Amygdala (tissue), 56 donors: ENCODE measurements around the gene NEK6.

Experiments
- DNase-seq, 56 donors: peaks; one replicate each; lab custom pipeline; 2025; lab: John Stamatoyannopoulos, UW

Gene NEK6

GRCh38 chr9:124349267-124349666 is 91.5 kb downstream of the NEK6 start:
- no peak for DNase-seq

DNA sequence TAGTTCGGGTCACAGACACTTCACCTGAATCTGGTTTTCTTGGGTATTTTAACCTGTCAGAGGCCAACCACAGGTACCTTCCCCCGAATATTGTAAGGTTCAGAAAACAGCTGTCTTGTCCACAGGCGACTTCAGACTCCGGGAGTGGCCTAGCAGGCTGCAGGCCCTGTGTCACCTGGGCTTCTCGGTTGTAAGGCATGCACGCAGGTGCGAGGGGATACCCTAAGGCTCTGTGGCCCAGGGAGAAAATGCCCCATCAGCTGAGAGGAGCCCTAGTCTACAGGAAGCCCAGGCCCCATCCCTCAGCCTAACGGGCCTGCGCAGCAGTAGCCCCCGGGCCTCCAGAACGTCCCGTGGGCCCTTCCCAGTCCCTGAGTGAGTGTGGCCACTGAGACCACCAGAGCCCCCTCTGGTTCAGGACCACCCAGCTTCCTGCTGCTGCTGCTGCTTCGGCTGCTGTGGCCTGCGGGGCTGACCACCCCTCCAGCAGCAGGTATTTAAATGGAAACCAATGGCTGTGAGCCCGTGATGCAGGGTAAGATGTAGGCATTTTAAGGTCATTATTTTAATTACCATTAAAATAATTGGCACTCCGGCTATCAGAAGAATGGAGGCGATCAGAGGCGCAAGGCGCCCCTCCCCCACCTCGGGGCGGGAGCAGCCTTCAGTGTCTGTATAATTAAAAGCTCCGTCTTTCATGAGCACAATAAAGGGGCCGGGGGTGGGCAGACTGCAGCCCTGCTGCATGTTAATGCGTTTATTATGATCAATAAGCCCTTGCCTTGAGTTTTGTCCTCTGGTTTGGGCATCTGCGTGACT is 92.1 kb downstream of the NEK6 start:
- no peak for DNase-seq

DNA sequence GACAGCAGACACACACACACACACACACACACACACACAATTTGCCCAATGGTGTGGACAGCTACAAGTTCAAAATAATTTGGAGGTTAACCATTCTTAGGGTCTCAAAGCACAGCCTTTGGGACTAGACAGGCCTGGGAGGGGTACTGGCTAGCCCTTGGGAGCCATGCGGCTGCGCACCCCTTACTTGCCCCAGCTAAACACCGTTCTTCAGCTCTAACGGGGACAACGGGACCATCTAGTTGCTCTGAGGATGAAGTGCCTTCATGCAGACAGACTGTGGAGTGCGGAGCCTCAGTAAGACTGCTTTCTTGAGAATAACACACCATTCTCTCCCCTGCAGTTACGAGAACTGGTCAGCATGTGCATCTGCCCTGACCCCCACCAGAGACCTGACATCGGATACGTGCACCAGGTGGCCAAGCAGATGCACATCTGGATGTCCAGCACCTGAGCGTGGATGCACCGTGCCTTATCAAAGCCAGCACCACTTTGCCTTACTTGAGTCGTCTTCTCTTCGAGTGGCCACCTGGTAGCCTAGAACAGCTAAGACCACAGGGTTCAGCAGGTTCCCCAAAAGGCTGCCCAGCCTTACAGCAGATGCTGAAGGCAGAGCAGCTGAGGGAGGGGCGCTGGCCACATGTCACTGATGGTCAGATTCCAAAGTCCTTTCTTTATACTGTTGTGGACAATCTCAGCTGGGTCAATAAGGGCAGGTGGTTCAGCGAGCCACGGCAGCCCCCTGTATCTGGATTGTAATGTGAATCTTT is 92.9 kb downstream of the NEK6 start:
- DNase-seq: no peak

GRCh38 chr9:124351672-124352468 is 94.1 kb downstream of the NEK6 start:
- DNase-seq: no peak

DNA sequence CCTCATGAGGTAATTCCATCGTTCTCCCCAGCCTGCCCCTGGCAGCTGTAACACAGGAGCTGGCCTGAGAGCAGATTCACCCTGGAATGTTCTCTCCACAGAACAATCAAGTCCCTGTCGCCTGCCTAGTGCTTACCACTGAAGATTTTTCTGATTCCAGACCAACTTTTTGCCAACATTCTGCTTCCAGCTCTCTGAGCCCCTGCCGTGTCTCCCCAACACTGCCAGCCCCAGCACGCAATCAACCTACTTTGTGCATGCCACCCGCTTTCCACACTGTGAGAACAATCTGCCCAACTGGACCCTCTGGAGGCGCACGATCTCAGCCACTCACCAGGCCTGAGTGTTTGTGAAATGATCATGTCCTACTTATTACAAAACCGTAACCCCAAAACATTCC is 94.9 kb downstream of the NEK6 start:
- DNase-seq: peak in 4 of 56 donors; percentile 21 to 35 (median 28)

DNA sequence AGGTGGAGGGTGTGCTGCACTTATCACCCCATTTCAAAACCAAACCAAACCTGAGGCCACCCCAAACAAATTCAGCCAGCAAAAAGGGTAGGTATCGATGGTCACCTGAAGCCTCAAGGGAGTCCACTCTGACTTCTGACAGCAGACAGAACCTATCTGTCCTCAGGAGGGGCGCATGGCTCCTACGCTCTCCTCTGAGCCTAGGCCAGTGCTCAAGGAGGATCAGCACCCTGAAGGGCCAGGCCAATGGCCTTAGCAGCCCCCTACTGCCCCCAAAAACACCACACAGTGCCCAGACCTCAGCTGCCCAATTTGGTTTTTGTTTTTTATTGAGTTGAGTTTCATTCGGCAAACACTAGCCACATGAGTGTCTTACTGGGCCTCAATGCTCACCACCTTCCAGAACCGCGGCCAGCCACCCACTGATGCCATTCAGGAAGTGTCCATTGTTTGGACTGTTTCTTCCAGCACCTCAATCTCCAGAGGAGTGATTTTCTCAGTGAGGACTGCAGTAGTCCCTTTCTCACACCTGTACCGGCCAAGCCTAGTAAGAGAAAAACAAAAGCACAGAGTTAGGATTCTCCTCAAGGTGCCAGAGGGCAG is 95.5 kb downstream of the NEK6 start:
- DNase-seq: no peak

GRCh38 chr9:124353811-124354274 is 96.1 kb downstream of the NEK6 start:
- no peak for DNase-seq

DNA sequence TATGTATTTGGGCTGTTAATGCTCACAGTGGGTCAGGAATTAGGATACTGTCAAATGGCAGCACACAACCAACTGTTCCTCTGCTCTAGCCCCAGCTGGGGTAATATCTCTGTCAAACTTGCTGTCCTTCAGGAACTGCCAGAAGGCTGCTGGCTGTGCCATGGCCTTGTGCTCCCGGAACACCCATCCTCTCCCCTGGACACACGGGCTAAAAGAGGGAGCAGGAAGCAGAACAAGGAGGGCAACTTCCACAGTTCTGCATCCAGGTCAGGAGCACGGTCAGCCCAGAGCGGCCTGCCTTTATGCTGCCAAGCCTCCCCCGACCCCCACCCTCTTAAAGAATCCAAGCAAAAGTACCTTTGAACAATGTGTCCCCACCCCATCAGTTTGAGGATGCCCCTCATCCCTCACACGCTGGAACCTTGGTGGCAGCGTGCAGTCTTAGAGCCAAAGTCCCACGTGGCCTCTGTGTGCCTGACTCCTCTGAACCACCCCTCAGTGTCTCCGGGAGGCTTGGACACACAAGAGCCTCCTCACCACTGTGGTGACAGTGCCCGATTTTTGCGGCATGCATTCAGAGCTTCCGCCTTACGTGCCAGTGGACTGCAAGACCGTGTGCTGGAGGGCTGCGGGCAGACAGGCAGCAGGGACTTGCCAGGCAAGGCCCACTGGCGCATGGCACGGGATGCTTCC is 96.7 kb downstream of the NEK6 start:
- DNase-seq: no peak

DNA sequence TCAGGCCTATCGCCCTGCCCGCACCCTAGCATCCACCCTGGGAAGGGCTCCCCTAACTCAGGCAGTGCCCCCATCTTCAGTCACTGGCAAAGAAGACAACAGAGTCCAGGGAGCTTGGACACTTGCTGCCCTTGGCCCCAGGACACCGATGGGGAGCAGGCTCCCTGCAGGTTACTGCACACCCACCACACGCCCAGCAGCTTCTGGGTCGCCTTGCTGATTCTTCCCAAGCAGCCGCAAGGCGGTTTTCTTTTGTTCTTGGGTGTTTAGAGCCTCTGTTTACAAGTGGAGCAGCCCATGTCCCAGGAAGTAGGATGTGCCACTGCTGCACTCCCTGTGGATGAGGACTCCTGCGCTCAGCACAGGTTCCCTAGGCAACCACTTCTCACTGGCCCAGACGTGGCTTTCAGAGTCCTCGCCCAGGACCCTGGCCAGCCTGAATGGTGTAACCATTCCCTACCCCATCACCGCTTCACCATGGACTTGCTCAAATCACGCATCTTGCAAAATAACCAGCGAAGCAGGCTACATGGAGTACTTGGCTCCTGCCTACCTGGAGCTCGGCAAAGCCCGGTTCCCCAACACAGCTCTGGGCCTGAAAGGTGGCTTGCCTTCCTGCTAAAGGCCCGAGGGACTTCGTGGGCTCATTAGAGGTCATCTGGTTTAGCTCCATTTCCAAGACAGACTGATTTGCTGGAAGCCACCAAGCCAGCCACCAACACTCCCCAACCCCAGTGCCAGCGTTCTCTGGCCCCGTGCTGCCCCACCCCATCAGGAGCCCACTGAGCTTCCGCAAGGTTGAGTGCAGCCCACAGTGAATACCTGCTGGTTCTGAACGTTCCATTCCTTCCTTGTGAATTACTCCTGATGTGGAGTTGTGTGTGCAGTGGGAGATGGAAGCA is 97.5 kb downstream of the NEK6 start:
- DNase-seq: peak in 1 of 56 donors; percentile 22

DNA sequence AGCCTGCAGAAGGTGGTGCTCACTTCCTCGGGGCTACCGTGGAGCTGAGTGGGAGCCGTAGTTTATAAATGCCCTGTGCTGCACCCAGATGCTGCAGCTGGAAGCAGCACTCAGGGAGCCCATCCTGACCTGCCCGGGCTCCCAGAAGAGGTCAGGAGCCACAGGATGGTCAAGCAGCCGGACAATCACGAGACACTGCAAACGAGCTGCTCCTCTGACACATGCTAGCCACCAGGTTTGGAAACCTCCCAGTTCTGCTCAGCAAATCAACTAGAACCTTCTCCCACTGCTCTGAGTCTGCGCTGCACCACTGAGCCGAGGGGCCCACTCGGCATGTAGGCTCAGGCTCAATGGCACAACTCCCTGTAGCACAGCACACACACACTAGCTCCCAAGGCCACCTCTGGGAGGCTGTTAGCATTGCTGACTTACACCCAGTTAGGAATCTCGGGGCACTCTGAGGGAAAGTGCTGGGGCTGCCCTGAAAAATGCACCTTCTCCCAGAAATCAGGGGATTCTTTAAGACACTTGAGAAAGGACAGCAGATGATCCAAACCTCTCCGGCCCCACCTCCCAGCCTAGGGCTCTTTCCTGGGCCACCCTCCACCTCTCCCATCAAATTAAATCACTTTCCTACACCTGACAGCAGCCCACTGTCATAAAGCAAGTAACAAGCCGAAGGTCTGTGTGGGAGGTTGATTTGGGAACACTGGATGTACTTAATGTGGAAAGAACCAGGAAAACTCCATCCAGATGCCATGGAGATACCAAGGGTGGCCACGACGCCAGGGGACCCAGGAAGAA is 98.4 kb downstream of the NEK6 start:
- DNase-seq: no peak

- no peak for DNase-seq
These were observed 99.1 kb downstream of the NEK6 start for GRCh38 chr9:124356745-124357390.

- DNase-seq: no peak
These were observed 100.1 kb downstream of the NEK6 start for GRCh38 chr9:124357721-124358361.

DNA sequence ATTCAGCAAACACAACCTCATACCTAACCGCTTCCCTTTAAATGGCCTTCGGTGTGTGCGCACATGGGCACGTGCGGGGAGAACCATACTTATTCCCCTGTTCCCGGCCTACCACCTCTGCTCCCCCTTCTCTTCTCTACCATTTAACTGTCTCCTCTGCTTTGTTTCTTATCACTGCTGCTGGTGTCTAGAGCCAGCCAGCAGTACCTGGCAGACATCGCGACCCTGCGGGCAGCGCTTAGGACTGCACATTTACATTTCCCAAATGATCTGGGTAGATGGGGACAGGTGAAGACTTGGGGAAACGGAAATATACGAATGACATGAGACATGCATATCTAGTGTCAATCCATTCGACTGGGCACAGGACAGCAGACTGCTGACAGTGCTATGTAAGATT is 100.9 kb downstream of the NEK6 start:
- DNase-seq: no peak

DNA sequence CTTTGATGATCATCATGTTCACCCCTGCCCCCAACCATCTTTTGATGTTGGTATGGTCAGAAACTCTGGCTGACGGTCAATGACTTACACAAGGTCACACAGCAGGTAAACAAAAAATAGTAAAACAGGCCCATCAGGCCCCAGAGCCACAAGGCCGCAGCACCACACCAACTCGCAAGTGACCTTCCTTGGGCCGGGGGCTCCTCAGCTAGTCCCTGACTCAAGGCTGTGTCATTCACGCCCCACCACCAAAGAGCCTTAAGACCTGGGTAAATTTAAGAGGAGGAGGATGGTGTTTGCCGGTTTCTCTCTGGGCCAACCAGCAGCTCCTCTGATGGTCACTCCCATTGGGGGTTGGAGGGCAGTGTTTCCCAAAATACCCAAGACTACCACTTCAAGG is 101.7 kb downstream of the NEK6 start:
- no peak for DNase-seq

DNA sequence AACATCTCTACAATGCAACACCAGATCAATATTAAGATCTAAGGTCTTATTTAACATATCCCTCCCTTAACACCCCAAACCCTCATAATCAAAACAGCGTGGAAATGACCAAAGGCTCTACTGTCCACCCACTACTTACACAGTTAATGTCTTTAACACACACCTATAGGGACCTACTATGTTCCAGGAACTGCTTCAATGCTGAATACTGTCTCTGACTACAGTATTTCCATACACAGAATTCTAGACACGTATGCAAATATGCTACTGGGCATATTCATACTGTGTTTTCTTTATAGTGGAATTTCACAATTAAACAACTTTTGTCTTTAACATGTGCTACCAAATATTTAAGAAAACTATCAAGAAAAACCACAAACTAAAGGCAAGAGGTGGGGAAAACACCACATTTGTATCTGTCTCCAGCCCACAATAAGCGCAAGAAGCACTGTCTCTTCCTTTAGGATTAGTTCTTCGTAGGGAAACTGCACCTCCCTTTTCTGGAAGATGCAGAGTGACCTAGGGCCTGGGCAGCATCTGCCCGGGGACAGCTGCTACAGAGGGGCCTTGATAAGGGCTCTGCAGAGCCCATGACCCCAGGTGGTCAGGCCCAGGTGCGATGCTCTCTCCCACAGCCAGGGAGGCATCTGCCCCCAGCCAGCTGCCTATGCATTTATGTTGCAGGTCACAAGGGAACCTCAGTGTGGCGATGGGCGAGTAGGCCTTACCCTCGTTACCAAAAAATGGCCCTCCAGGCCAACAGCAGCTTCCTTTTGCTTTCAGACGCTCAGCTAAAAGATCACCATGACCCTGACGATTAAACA is 102.3 kb downstream of the NEK6 start:
- DNase-seq: no peak

DNA sequence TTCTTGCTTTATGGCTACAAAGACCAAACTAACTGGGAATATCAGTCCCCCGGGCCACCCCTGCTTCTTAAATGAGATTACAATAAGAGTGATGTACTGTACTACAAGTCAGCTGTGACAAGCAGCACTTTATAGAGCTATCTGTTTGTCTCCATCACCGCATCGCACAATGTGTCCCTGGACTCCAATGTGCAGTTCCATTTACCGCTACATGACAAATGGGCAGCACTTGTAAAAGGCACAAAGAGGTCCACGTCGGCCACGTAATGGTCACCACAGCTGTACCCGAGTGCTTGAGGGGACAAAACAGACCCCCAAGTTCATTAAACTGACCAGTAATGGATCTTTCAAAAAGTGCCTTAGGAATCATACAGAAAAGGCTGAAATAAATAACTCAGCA is 103.4 kb downstream of the NEK6 start:
- DNase-seq: no peak
